ENCODE data around the gene SEPTIN8. TPM values are rescaled to one million over a fixed set of nuclear protein-coding genes. Genes with fewer than 3 reads are reported as not detected.

Gene SEPTIN8
- total RNA-seq, 1 experiment from 2014 or later, result 48.1 TPM

Other genes starting within 250 kb of the SEPTIN8 start
- gene IL5, start 233.7 kb downstream of the SEPTIN8 start, total RNA-seq (2014; rRNA removed; shearing (Covaris generic)), result not detected in 2 replicates
- gene RAD50, start 220.3 kb downstream of the SEPTIN8 start, total RNA-seq (2014; rRNA removed; shearing (Covaris generic)), result 31.6 and 32.5 TPM in 2 replicates
- not detected in 2 replicates for gene IL13, start 119.1 kb downstream of the SEPTIN8 start, total RNA-seq (2014; rRNA removed; shearing (Covaris generic))
- gene IL4, start 103.2 kb downstream of the SEPTIN8 start, total RNA-seq (2014; rRNA removed; shearing (Covaris generic)), result not detected in 2 replicates
- gene KIF3A, start 39.7 kb downstream of the SEPTIN8 start, total RNA-seq (2014; rRNA removed; shearing (Covaris generic)), result 10.6 and 16.4 TPM in 2 replicates
- gene CCNI2, start 29.8 kb downstream of the SEPTIN8 start, total RNA-seq (2014; rRNA removed; shearing (Covaris generic)), result not detected in 2 replicates
- gene SOWAHA, start 36.1 kb upstream of the SEPTIN8 start, total RNA-seq (2014; rRNA removed; shearing (Covaris generic)), result not detected in 2 replicates
- 5.6 and 6.1 TPM in 2 replicates for gene SHROOM1, start 53.4 kb upstream of the SEPTIN8 start, total RNA-seq (2014; rRNA removed; shearing (Covaris generic))
- gene GDF9, start 89.2 kb upstream of the SEPTIN8 start, total RNA-seq (2014; rRNA removed; shearing (Covaris generic)), result 0.36 and 2.4 TPM in 2 replicates
- gene UQCRQ, start 89.4 kb upstream of the SEPTIN8 start, total RNA-seq (2014; rRNA removed; shearing (Covaris generic)), result 198 and 275 TPM in 2 replicates
- gene LEAP2, start 96.4 kb upstream of the SEPTIN8 start, total RNA-seq (2014; rRNA removed; shearing (Covaris generic)), result 0.38 and 1.9 TPM in 2 replicates
- 40.1 and 48.0 TPM in 2 replicates for gene AFF4, start 186.4 kb upstream of the SEPTIN8 start, total RNA-seq (2014; rRNA removed; shearing (Covaris generic))
- gene ZCCHC10, start 249.3 kb upstream of the SEPTIN8 start, total RNA-seq (2014; rRNA removed; shearing (Covaris generic)), result 35.3 and 43.4 TPM in 2 replicates